Heart left ventricle (tissue), 16 donors: ENCODE data around the gene C2CD2L. TPM values are rescaled to one million over a fixed set of nuclear protein-coding genes. Genes with fewer than 3 reads are reported as not detected.
A peak's percentile ranks its signal among the peaks of the same experiment; 100 is the strongest.
"Not testable (repeated sequence)": the region's sequence is repeated elsewhere in the genome, so short reads cannot be mapped to it uniquely, and the experiment has no call there.

Experiments used
- ATAC-seq, 4 donors: fragments of 200-7000 bp; cut with Tn5 transposase; one replicate each; pipeline ENCODE4 v1.9.1; 2020 to 2022; ENCODE audit warnings: moderate library complexity in 4 of 4, mild to moderate bottlenecking in 3 of 4, moderate number of reproducible peaks in 1 of 4
- DNase-seq, 5 donors: peaks; one replicate each; pipeline ENCODE4 v3.0.0-alpha.2; 2020
- H3K27ac ChIP-seq, 12 donors: fragments of 200-600 bp; sonication (generic) in 4 of 12; one replicate each; pipeline versions ENCODE4 v1.5.0 to v1.8.0; 2016 to 2022; ENCODE audit warnings: mild to moderate bottlenecking in 2 of 12
- H3K27me3 ChIP-seq, 9 donors: fragments of 200-600 bp; sonication (generic) in 2 of 9; one replicate each; pipeline versions ENCODE4 v1.5.1 to v1.8.0; 2016 to 2022; ENCODE audit warnings: mild to moderate bottlenecking in 3 of 9
- H3K36me3 ChIP-seq, 9 donors: fragments of 200-600 bp; sonication (generic) in 2 of 9; one replicate each; pipeline versions ENCODE4 v1.5.0 to v1.8.0; 2018 to 2022; ENCODE audit warnings: mild to moderate bottlenecking in 2 of 9
- H3K4me1 ChIP-seq, 12 donors: fragments of 200-600 bp; sonication (generic) in 4 of 12; one replicate each; pipeline versions ENCODE4 v1.5.0 to v1.8.0; 2016 to 2022; ENCODE audit warnings: mild to moderate bottlenecking in 3 of 12
- H3K4me3 ChIP-seq, 12 donors: fragments of 200-600 bp; sonication (generic) in 4 of 12; one replicate each; pipeline versions ENCODE4 v1.5.0 to v1.8.0; 2017 to 2022; ENCODE audit warnings: mild to moderate bottlenecking in 9 of 12, moderate library complexity in 4 of 12
- H3K9me3 ChIP-seq, 12 donors: fragments of 200-600 bp; sonication (generic) in 4 of 12; one replicate each; pipeline versions ENCODE4 v1.5.0 to v1.8.0; 2016 to 2022; ENCODE audit warnings: mild to moderate bottlenecking in 1 of 12
- POLR2A ChIP-seq, 2 donors: fragments of 450-650 bp; IDR thresholded peaks; one replicate each; pipeline ENCODE4 v1.6.1; 2017; ENCODE audit warnings: antibody characterized with exemption in 2 of 2, mild to moderate bottlenecking in 2 of 2, moderate library complexity in 2 of 2
- WGBS, 4 donors: extraction: QIAGEN DNeasy Blood & Tissue Kit in 2 of 4; methylation state at CpG; one replicate each; pipeline versions ENCODE4 v1.1.5 to v1.1.7; 2013 to 2018; 5-methylcytosine and 5-hydroxymethylcytosine counted together
- intact Hi-C, 10 donors: fragments of 100-400 bp; cut with DNase I; formaldehyde crosslinking; loops; one replicate each; pipeline versions ENCODE4 v1.11.1 to v1.14.2; 2022
- polyA plus RNA-seq, 2 donors: library from polyadenylated mRNA; stranded (reverse); fragments of 200-250 nt; gene quantifications; one replicate each; pipeline ENCODE4 v1.2.3, GENCODE V29; 2013
- total RNA-seq, 9 donors: library from RNA; depleted of rRNA in 2 of 9; stranded (reverse); fragments of >200 nt in 2 of 9; fragmentation: NEBNext Ultra II Directional in 3 of 9; extraction: Animal tissue kit (Norgen Biotek cat#: 25700) in 3 of 9; gene quantifications; one replicate each; pipeline versions ENCODE4 v1.1.0 to v1.2.4, GENCODE V29; 2016 to 2023
- TF ChIP-seq, protein P1 (sequence below), 12 donors: fragments of 200-600 bp; sonication (generic) in 4 of 12; IDR thresholded peaks; one replicate each; pipeline versions ENCODE4 v1.5.0 to v1.8.0; 2018 to 2022; ENCODE audit warnings: antibody characterized with exemption in 12 of 12, mild to moderate bottlenecking in 5 of 12
- donor health status: ischemic (EF 13 %, LVEDD 7.1; RV severe dilation, severe dysfunction).
- donor health status: healthy with polysubstance abuse.
- donor health status: DM: no; HTN: yes; CAD: no.
- donor health status: DM: no; HTN: no; CAD: no.
- donor health status: ischemic (EF 25% LVEDD 6.9; RV normal size, moderate dysfunction).
- donor health status: ischemic (EF 25% LVEDD 5.7; RV mildly dilated, moderate dysfunction).
- donor health status: healthy.
- donor health status: DM: yes; HTN: yes; CAD: no.
- donor health status: ischemic (EF 35%, LVEDD 5.7; RV mildly dilated, moderate dysfunction).
- donor health status: nonischemic (EF 11% LVEDD 7.7; RV severe dilation, severe dysfunction).
- donor health status: DM: yes; HTN: yes; CAD: no.
- donor health status: PGD.
- donor health status: ischemic (EF 29% LVEDD 5.4; RV normal size, mild dysfunction).
- donor health status: nonischemic (EF 23%, LVEDD 6.1; RV moderate dilation, normal function).

The C2CD2L gene
- total and polyA plus RNA-seq, 11 donors = 6.6 to 18.3 (median 11.2) TPM

DNA sequence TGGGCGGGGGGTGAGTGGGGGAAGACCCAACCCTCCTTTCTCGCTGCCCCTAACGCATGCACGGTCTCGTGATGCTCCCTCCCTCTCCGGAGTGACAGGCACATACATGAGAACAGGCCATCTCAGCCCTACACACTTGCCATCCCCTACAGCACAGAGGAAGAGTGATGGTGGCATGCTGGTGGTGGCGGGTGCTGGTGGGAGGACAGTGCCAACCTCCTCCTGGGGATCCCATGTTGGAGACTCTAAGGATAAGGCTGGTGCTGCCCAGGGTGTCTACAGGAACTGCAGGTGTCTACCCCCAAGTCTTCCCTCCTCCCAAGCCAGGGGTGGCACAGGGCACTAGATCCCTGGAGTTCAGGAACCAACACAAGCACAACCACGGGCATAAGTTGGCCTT, 54.7 kb downstream of the C2CD2L start:
- 81 to 90% (median 87%) methylated on average over 8 of the region's 8 CpGs for WGBS, 4 donors
- ATAC-seq (no peak), DNase-seq (no peak)
- intact Hi-C loops = no loop called here
- H3K27ac ChIP-seq = no peak overlapping the region
- H3K4me3 ChIP-seq = no peak overlapping the region
- no peaks in the 10 kb centered on the region for H3K27me3 ChIP-seq
- no peak for TF ChIP-seq POLR2A (IDR thresholded peaks at IDR 0.05)
- TF ChIP-seq, protein P1, sequence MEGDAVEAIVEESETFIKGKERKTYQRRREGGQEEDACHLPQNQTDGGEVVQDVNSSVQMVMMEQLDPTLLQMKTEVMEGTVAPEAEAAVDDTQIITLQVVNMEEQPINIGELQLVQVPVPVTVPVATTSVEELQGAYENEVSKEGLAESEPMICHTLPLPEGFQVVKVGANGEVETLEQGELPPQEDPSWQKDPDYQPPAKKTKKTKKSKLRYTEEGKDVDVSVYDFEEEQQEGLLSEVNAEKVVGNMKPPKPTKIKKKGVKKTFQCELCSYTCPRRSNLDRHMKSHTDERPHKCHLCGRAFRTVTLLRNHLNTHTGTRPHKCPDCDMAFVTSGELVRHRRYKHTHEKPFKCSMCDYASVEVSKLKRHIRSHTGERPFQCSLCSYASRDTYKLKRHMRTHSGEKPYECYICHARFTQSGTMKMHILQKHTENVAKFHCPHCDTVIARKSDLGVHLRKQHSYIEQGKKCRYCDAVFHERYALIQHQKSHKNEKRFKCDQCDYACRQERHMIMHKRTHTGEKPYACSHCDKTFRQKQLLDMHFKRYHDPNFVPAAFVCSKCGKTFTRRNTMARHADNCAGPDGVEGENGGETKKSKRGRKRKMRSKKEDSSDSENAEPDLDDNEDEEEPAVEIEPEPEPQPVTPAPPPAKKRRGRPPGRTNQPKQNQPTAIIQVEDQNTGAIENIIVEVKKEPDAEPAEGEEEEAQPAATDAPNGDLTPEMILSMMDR (IDR thresholded peaks at IDR 0.05) = no peak
- H3K36me3 ChIP-seq = no peaks in the 10 kb centered on the region
- no peaks in the 10 kb centered on the region for H3K9me3 ChIP-seq
- no peaks in the 10 kb centered on the region for H3K4me1 ChIP-seq

DNA sequence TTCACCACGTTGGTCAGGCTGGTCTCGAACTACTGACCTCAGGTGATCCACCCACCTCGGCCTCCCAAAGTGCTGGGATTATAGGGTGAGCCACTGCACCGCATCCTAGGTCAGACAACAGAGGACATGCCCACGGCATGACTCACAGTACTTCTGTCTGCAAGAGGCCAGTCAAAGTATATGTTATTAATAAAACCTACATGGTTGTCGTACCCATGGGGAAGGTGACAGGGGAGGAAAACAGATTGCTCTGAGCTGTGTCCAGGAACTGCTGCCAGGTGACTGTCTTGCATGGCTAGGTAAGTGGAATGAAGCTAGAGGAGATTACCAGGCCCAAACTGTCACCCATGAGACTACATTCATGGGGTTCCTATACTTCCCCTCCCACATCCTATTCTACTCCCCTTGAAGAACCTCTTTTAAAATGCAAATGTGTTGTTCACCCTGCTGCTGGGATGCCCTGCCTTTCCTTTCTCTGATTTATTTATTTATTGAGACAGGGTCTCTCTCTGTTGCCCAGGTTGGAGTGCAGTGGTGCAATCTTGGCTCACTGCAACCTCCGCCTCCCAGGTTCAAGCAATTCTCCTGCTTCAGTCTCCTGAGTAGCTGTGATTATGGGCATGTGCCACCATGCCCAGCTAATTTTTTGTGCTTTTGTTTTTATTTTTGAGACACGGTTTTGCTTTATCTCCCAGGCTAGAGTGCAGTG, 59.4 kb downstream of the C2CD2L start:
- no peaks in the 10 kb centered on the region for H3K27me3 ChIP-seq
- TF ChIP-seq, protein P1 (IDR thresholded peaks at IDR 0.05) = no peak
- no peak for TF ChIP-seq POLR2A (IDR thresholded peaks at IDR 0.05)
- ATAC-seq = peak in 1 of 4 donors; percentile 17
- H3K9me3 ChIP-seq = no peaks in the 10 kb centered on the region
- H3K4me1 ChIP-seq = peaks cover 0 to 13% (median 6%) of the 10 kb centered on the region in 12 donors
- WGBS, 4 donors = 61 to 72% (median 68%) methylated on average over 8 of the region's 8 CpGs
- peak in 1 of 5 donors; percentile 48 for DNase-seq
- peaks cover 0 to 2% (median 0%) of the 10 kb centered on the region in 9 donors for H3K36me3 ChIP-seq
- intact Hi-C loops = no loop called here
- no peak overlapping the region for H3K27ac ChIP-seq
- no peak overlapping the region for H3K4me3 ChIP-seq

DNA sequence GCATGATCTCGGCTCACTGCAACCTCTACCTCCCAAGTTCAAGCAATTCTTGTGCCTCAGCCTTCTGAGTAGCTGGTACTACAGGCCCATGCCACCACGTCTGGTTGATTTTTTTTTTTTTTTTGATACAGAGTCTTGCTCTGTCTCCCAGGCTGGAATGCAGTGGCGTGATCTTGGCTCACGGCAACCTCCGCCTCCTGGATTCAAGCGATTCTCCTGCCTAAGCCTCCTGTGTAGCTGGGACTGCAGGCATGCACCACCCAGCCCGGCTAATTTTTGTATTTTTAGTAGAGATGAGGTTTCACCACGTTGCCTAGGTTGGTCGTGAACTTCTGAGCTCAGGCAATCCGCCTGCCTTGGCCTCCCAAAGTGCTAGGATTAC, 59.9 kb downstream of the C2CD2L start:
- H3K36me3 ChIP-seq, H3K27ac ChIP-seq, H3K9me3 ChIP-seq, intact Hi-C loops, H3K4me3 ChIP-seq, ATAC-seq, H3K27me3 ChIP-seq: not testable (repeated sequence)
- DNase-seq = peak in 1 of 5 donors; percentile 3
- peaks cover 0 to 13% (median 6%) of the 10 kb centered on the region in 12 donors for H3K4me1 ChIP-seq
- WGBS, 4 donors = 82 to 85% (median 84%) methylated on average over 10 of the region's 10 CpGs

DNA sequence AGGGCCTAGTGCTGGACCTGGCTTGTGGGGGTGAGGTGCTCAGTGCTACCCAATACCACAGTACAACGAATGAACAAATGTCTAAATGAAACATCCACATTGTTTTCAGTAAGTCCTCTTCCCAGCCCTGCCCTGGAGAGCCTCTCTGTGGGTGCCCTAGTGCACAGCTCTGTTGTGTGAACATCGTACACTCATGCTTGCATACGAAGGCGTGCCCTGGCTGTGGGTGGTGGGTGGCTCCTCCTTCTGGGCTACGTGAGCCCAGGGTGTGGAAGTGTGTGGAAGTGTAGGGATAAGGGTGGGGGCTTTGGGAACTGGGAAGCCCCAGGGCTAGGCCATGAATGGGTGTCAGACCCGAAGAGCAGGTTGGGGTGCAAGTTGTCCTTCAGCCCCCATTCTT, 60.8 kb downstream of the C2CD2L start:
- WGBS, 4 donors = 56 to 70% (median 65%) methylated on average over 6 of the region's 6 CpGs
- intact Hi-C loops = loop anchor here in 2 of 10 donors (2.0 kb wide), 2 partner anchors 29 to 61 kb away; partner anchors contain the start of gene C2CD2L (in 1 of the 2)
- H3K9me3 ChIP-seq = no peaks in the 10 kb centered on the region
- H3K4me1 ChIP-seq = peaks cover 0 to 19% (median 6%) of the 10 kb centered on the region in 12 donors
- TF ChIP-seq POLR2A (IDR thresholded peaks at IDR 0.05) = no peak
- TF ChIP-seq, protein P1 (IDR thresholded peaks at IDR 0.05) = no peak
- peaks cover 0 to 4% (median 0%) of the 10 kb centered on the region in 9 donors for H3K36me3 ChIP-seq
- peak in 1 of 5 donors; percentile 40 for DNase-seq
- no peaks in the 10 kb centered on the region for H3K27me3 ChIP-seq
- H3K4me3 ChIP-seq = peak overlapping the region in 3 of 12 donors; percentile 89 to 99 (median 95)
- ATAC-seq = no peak
- peak overlapping the region in 2 of 12 donors; percentile 94 to 98 for H3K27ac ChIP-seq

Other genes starting within 250 kb of the C2CD2L start
- gene CXCR5, start 223.5 kb upstream of the C2CD2L start, total RNA-seq = under 1 TPM in 1 of 9 donors, not detected in 8; 0.11 TPM
- gene CXCR5, start 223.5 kb upstream of the C2CD2L start, polyA plus RNA-seq = under 1 TPM; 0.25 to 0.27 TPM
- gene BCL9L, start 181.4 kb upstream of the C2CD2L start, total RNA-seq = 10 to 100 TPM; 33.4 to 80.3 (median 44.3) TPM
- 100 to 1,000 TPM in 1 of 2 donors, 10 to 100 TPM in 1; 28.0 to 102 TPM for gene BCL9L, start 181.4 kb upstream of the C2CD2L start, polyA plus RNA-seq
- gene UPK2, start 151.0 kb upstream of the C2CD2L start, total RNA-seq = not detected
- gene UPK2, start 151.0 kb upstream of the C2CD2L start, polyA plus RNA-seq = not detected
- not detected for gene FOXR1, start 135.6 kb upstream of the C2CD2L start, total RNA-seq
- not detected for gene FOXR1, start 135.6 kb upstream of the C2CD2L start, polyA plus RNA-seq
- gene CENATAC, start 109.2 kb upstream of the C2CD2L start, total RNA-seq = 10 to 100 TPM in 6 of 9 donors, 1 to 10 TPM in 3; 7.9 to 15.8 (median 11.7) TPM
- 10 to 100 TPM in 1 of 2 donors, 1 to 10 TPM in 1; 9.5 to 27.3 TPM for gene CENATAC, start 109.2 kb upstream of the C2CD2L start, polyA plus RNA-seq
- gene RPS25, start 89.0 kb upstream of the C2CD2L start, total RNA-seq = 1,000 to 10,000 TPM in 2 of 9 donors, 100 to 1,000 TPM in 7; 719 to 1,307 (median 821) TPM
- gene RPS25, start 89.0 kb upstream of the C2CD2L start, polyA plus RNA-seq = 1,000 to 10,000 TPM; 1,773 to 1,882 TPM
- gene TRAPPC4, start 88.6 kb upstream of the C2CD2L start, total RNA-seq = 10 to 100 TPM; 31.9 to 57.1 (median 44.4) TPM
- gene TRAPPC4, start 88.6 kb upstream of the C2CD2L start, polyA plus RNA-seq = 10 to 100 TPM; 21.5 to 74.8 TPM
- 10 to 100 TPM in 3 of 9 donors, 1 to 10 TPM in 6; 4.5 to 18.5 (median 7.7) TPM for gene SLC37A4, start 76.5 kb upstream of the C2CD2L start, total RNA-seq
- gene SLC37A4, start 76.5 kb upstream of the C2CD2L start, polyA plus RNA-seq = 10 to 100 TPM in 1 of 2 donors, 1 to 10 TPM in 1; 7.4 to 10.1 TPM
- 100 to 1,000 TPM in 1 of 9 donors, 10 to 100 TPM in 8; 45.9 to 104 (median 68.6) TPM for gene HYOU1, start 50.1 kb upstream of the C2CD2L start, total RNA-seq
- 100 to 1,000 TPM in 1 of 2 donors, 10 to 100 TPM in 1; 34.7 to 260 TPM for gene HYOU1, start 50.1 kb upstream of the C2CD2L start, polyA plus RNA-seq
- gene VPS11, start 39.5 kb upstream of the C2CD2L start, total RNA-seq = 10 to 100 TPM; 18.7 to 33.3 (median 21.5) TPM
- gene VPS11, start 39.5 kb upstream of the C2CD2L start, polyA plus RNA-seq = 10 to 100 TPM; 21.7 to 27.1 TPM
- 10 to 100 TPM in 8 of 9 donors, 1 to 10 TPM in 1; 8.1 to 24.1 (median 16.6) TPM for gene HMBS, start 22.5 kb upstream of the C2CD2L start, total RNA-seq
- 10 to 100 TPM; 28.8 to 34.0 TPM for gene HMBS, start 22.5 kb upstream of the C2CD2L start, polyA plus RNA-seq
- 10 to 100 TPM; 11.2 to 32.4 (median 16.5) TPM for gene DPAGT1, start 5.5 kb upstream of the C2CD2L start, total RNA-seq
- 10 to 100 TPM; 13.4 to 32.9 TPM for gene DPAGT1, start 5.5 kb upstream of the C2CD2L start, polyA plus RNA-seq
- 10 to 100 TPM in 7 of 9 donors, 1 to 10 TPM in 2; 9.4 to 16.3 (median 12.8) TPM for gene HINFP, start 14.2 kb downstream of the C2CD2L start, total RNA-seq
- gene HINFP, start 14.2 kb downstream of the C2CD2L start, polyA plus RNA-seq = 10 to 100 TPM; 10.8 to 12.9 TPM
- 1 to 10 TPM in 4 of 9 donors, under 1 TPM in 5; 0.38 to 2.1 (median 0.98) TPM for gene ABCG4, start 41.7 kb downstream of the C2CD2L start, total RNA-seq
- gene ABCG4, start 41.7 kb downstream of the C2CD2L start, polyA plus RNA-seq = 1 to 10 TPM in 1 of 2 donors, under 1 TPM in 1; 0.25 to 1.1 TPM
- 10 to 100 TPM; 19.7 to 47.0 (median 30.7) TPM for gene NLRX1, start 61.4 kb downstream of the C2CD2L start, total RNA-seq
- 10 to 100 TPM; 10.6 to 13.7 TPM for gene NLRX1, start 61.4 kb downstream of the C2CD2L start, polyA plus RNA-seq
- gene NHERF4, start 78.1 kb downstream of the C2CD2L start, total RNA-seq = 1 to 10 TPM in 1 of 9 donors, not detected in 8; 3.7 TPM
- gene NHERF4, start 78.1 kb downstream of the C2CD2L start, polyA plus RNA-seq = not detected
- 10 to 100 TPM in 3 of 9 donors, 1 to 10 TPM in 6; 6.1 to 20.4 (median 9.5) TPM for gene CBL, start 99.0 kb downstream of the C2CD2L start, total RNA-seq
- 1 to 10 TPM; 3.1 to 5.8 TPM for gene CBL, start 99.0 kb downstream of the C2CD2L start, polyA plus RNA-seq
- gene MCAM, start 209.8 kb downstream of the C2CD2L start, total RNA-seq = 100 to 1,000 TPM in 6 of 9 donors, 10 to 100 TPM in 3; 46.7 to 380 (median 110) TPM
- gene MCAM, start 209.8 kb downstream of the C2CD2L start, polyA plus RNA-seq = 100 to 1,000 TPM in 1 of 2 donors, 10 to 100 TPM in 1; 31.9 to 108 TPM
- 10 to 100 TPM in 8 of 9 donors, 1 to 10 TPM in 1; 8.1 to 22.4 (median 11.8) TPM for gene RNF26, start 227.2 kb downstream of the C2CD2L start, total RNA-seq
- 10 to 100 TPM in 1 of 2 donors, 1 to 10 TPM in 1; 6.2 to 17.6 TPM for gene RNF26, start 227.2 kb downstream of the C2CD2L start, polyA plus RNA-seq
- gene C1QTNF5, start 233.5 kb downstream of the C2CD2L start, total RNA-seq = 10 to 100 TPM; 12.9 to 47.1 (median 19.8) TPM
- gene C1QTNF5, start 233.5 kb downstream of the C2CD2L start, polyA plus RNA-seq = 10 to 100 TPM; 20.0 to 23.9 TPM
- gene MFRP, start 239.4 kb downstream of the C2CD2L start, total RNA-seq = not detected
- under 1 TPM in 1 of 2 donors, not detected in 1; 0.04 TPM for gene MFRP, start 239.4 kb downstream of the C2CD2L start, polyA plus RNA-seq